Endothelial cell of umbilical vein (primary cell): ENCODE results near the gene SSH3. TPM values are rescaled to one million over a fixed set of nuclear protein-coding genes. Genes with fewer than 3 reads are reported as not detected.

Source experiments
- BruUV-seq: library from RNA; stranded (reverse); fragments of 400-500 nt; replicated peaks from 2 replicates; lab custom pipeline; 2021; lab: Mats Ljungman, UMichigan
- CTCF ChIA-PET: fragments of 300-600, 350-600 bp; sonication (Branson Sonifier 250); formaldehyde crosslinking; loops from one replicate; lab custom pipeline; 2021; ENCODE audit warnings: antibody characterized with exemption, inconsistent platforms; lab: Charles Lee
- POLR2A ChIA-PET: fragments of 300-600, 350-600 bp; sonication (Branson Sonifier 250); formaldehyde crosslinking; loops from one replicate; lab custom pipeline; 2021; ENCODE audit warnings: antibody characterized with exemption, inconsistent platforms; lab: Charles Lee
- DNase-seq: peaks from one replicate; pipeline ENCODE4 v3.0.0-alpha.2; 2011; ENCODE audit warnings: low read depth, low spot score
- FAIRE-seq: peaks from 2 replicates; lab custom pipeline; 2011; peaks lifted over from hg19 to GRCh38; lab: Jason Lieb, UNC
- H2AFZ ChIP-seq: 2 replicates; pipeline ENCODE4 v1.6.0; 2012; ENCODE audit warnings: low read depth, low read length, control low read depth, inconsistent platforms
- H3K27ac ChIP-seq: 2 replicates; pipeline ENCODE4 v1.5.1; 2011; ENCODE audit warnings: low read depth, mild to moderate bottlenecking, control low read depth, low read length, moderate library complexity; ENCODE audit not compliant: insufficient read depth
- H3K27me3 ChIP-seq, 2 experiments: 2 replicates each; pipeline versions ENCODE4 v1.6.0 to v1.6.1; 2011; ENCODE audit warnings: low read length in 2 of 2, mixed read lengths in 1 of 2; ENCODE audit not compliant: control insufficient read depth in 2 of 2, insufficient read depth in 2 of 2
- H3K36me3 ChIP-seq, 2 experiments: 2 replicates in 1 of 2; 3 replicates in 1 of 2; pipeline ENCODE4 v1.5.1; 2011; ENCODE audit warnings: low read length in 2 of 2, mild to moderate bottlenecking in 1 of 2, moderate library complexity in 1 of 2; ENCODE audit not compliant: control insufficient read depth in 2 of 2, insufficient read depth in 2 of 2; ENCODE audit errors: extremely low read depth in 1 of 2
- H3K4me1 ChIP-seq: 3 replicates; pipeline ENCODE4 v1.5.1; 2011; ENCODE audit warnings: mild to moderate bottlenecking, low read length; ENCODE audit not compliant: control insufficient read depth, insufficient read depth; ENCODE audit errors: extremely low read depth
- H3K4me2 ChIP-seq: 2 replicates; pipeline ENCODE4 v1.6.1; 2011; ENCODE audit warnings: low read length, control low read depth, mixed read lengths; ENCODE audit not compliant: insufficient read depth
- H3K4me3 ChIP-seq, 3 experiments: fragments of 200-600 bp in 1 of 3; sonication (generic), shearing (Covaris generic) in 1 of 3; replicated peaks in 1 of 3; 2 replicates each; pipeline ENCODE4 v1.5.1; 2011 to 2016; ENCODE audit warnings: control low read depth in 3 of 3, low read length in 3 of 3, mild to moderate bottlenecking in 2 of 3, inconsistent platforms in 1 of 3, low read depth in 1 of 3, moderate library complexity in 1 of 3; ENCODE audit not compliant: insufficient read depth in 1 of 3
- H3K79me2 ChIP-seq: 2 replicates; pipeline ENCODE4 v1.6.0; 2012; ENCODE audit warnings: low read length, inconsistent platforms; ENCODE audit not compliant: control insufficient read depth, insufficient read depth
- H3K9ac ChIP-seq: replicated peaks from 2 replicates; pipeline ENCODE3; 2011; ENCODE audit warnings: low read length, control low read depth; ENCODE audit not compliant: insufficient read depth; ENCODE audit errors: extremely low read depth
- H3K9me1 ChIP-seq: replicated peaks from 3 replicates; pipeline ENCODE4 v1.6.0; 2011; ENCODE audit warnings: mild to moderate bottlenecking, low read length; ENCODE audit not compliant: control insufficient read depth, insufficient read depth; ENCODE audit errors: extremely low read depth
- H3K9me3 ChIP-seq: replicated peaks from 2 replicates; pipeline ENCODE4 v1.5.1; 2012; ENCODE audit warnings: low read length, inconsistent platforms; ENCODE audit not compliant: control insufficient read depth, insufficient read depth
- H4K20me1 ChIP-seq: replicated peaks from 2 replicates; pipeline ENCODE3; 2011; ENCODE audit warnings: mild to moderate bottlenecking, low read length; ENCODE audit not compliant: control insufficient read depth, insufficient read depth; ENCODE audit errors: extremely low read depth
- EZH2 ChIP-seq: IDR thresholded peaks from 2 replicates; pipeline ENCODE4 v1.6.1; 2012; ENCODE audit warnings: borderline replicate concordance, low read depth, mild to moderate bottlenecking, moderate library complexity, low read length, inconsistent platforms; ENCODE audit not compliant: severe bottlenecking
- MAX ChIP-seq: IDR thresholded peaks from 2 replicates; pipeline ENCODE4 v1.6.1; 2011; ENCODE audit not compliant: insufficient read depth, insufficient read length
- POLR2A ChIP-seq: IDR thresholded peaks from 2 replicates; pipeline ENCODE4 v1.6.1; 2012; ENCODE audit warnings: low read depth, mild to moderate bottlenecking, control low read depth, low read length
- POLR2AphosphoS5 ChIP-seq: IDR thresholded peaks from 2 replicates; pipeline ENCODE4 v1.6.1; 2012; ENCODE audit warnings: low read depth, mild to moderate bottlenecking, control low read depth, low read length, moderate library complexity; ENCODE audit not compliant: insufficient read depth
- dilution Hi-C: fragments of 300-500 bp; cut with MboI; formaldehyde crosslinking; loops from one replicate; pipeline ENCODE4 v1.15.0; 2019; ENCODE audit warnings: low sequenced_read_pairs; ENCODE audit not compliant: extremely low pct_ligation_motif_present
- intact Hi-C: fragments of 100-400 bp; cut with micrococcal nuclease; formaldehyde crosslinking; loops from one replicate; pipeline ENCODE4 v1.10.0; 2022
- polyA plus RNA-seq, 4 experiments: library from polyadenylated mRNA; depleted of rRNA in 3 of 4; stranded (reverse) in 3 of 4; unstranded in 1 of 4; fragments of >200 nt; gene quantifications; 2 replicates each; pipeline versions ENCODE4 v1.2.1 to v1.2.3, GENCODE V29; 2011 to 2012; ENCODE audit warnings: missing spikeins in 1 of 4
- total RNA-seq: library from RNA; stranded (reverse); gene quantifications from 2 replicates; pipeline ENCODE4 v1.2.3, GENCODE V29; 2021

The SSH3 gene
- total and polyA plus RNA-seq, 2 donors (not counting 3 experiments of a cell fraction or from before 2014, with no cell fraction given) = 14.3 to 16.5 TPM

DNA sequence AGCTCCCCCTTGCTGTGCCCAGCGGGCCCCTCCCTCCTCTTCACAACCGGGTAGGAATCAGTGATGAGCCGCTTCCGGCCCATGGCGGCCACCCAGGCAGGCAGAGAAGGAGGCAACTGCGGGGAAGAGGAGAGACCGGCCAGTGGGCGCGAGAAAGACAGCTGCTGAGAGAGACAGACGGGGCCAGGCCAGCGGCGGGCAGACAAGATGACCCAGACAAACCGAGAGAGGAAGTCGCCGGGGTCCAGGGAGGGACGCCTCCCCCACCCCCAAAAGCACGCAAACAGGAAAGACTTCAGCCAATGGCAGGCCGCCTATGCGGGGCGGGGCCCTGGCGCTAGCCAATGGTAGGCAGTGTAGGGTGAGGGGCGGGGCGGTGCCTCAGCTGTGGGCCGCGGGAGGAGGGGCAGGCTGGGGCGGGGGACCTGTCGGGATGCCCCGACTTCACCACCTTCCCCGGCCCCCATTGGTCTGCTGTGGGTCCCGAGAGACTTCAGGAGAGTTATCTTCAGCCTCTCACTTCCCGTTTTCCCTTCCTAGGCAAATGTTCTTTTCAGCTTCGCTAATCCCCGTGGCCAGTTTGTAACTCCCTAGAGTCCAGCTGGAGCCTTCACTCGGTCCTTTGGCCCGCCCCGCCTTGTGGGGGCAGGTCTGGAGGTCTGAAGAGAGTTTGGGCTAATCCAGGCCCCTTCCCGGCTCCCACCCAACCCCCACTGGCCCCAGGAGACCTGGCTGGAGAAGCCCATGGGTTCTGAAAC, 50.2 kb downstream of the SSH3 start, which contains the start of gene POLD4:
Gene POLD4 (minus strand): TSS at position 230 of the 758 bp plus-strand sequence. CDS start 147 bp downstream, at position 83.
- H2AFZ ChIP-seq = peak within 1 kb of the TSS; percentile 8
- peak within 1 kb of the TSS; percentile 19 to 76 (median 53) for H3K4me3 ChIP-seq
- BruUV-seq = no TSS peak
- peak; percentile 97 for DNase-seq
- ChIA-PET CTCF (interaction anchor here (0.5 to 15.0 kb wide), 12 partner anchors 8 to 227 kb away, joined by 3 to 1051 read pairs (median 5); partner anchors contain the start of genes CLCF1, PPP1CA, RAD9A and SSH3), POLR2A (interaction anchor here (0.5 to 1.8 kb wide), 5 partner anchors 17 to 230 kb away, joined by 3 to 5 read pairs (median 4); partner anchors contain the start of gene GSTP1)
- H3K79me2 ChIP-seq = peaks cover 4% of the 10 kb centered on the region
- H3K27ac ChIP-seq = peak within 1 kb of the TSS; percentile 78
- intact Hi-C loops = loop anchor here (1.0 to 2.0 kb wide), 3 partner anchors 36 to 155 kb away; partner anchors contain the start of genes CDK2AP2 and TMEM134
- no peaks in the 10 kb centered on the region for H3K36me3 ChIP-seq
- H3K27me3 ChIP-seq = no peaks in the 10 kb centered on the region
- H3K4me2 ChIP-seq = peak within 1 kb of the TSS; percentile 46
- peak; percentile 96 for FAIRE-seq
- H3K9me1 ChIP-seq = no peaks in the 10 kb centered on the region
- H4K20me1 ChIP-seq = no peaks in the 10 kb centered on the region
- dilution Hi-C loops = no loop called here
- no peaks in the 10 kb centered on the region for H3K9me3 ChIP-seq
- peaks cover 47% of the 10 kb centered on the region for H3K4me1 ChIP-seq
- H3K9ac ChIP-seq = peak within 1 kb of the TSS; percentile 76
- TF ChIP-seq POLR2A (peak; percentile 95), EZH2 (no peak), MAX (no peak), POLR2AphosphoS5 (peak; percentile 81)
